Measurements from ENCODE around the gene MSRB1.
"Not testable (repeated sequence)": the region's sequence is repeated elsewhere in the genome, so short reads cannot be mapped to it uniquely, and the experiment has no call there.

DNA sequence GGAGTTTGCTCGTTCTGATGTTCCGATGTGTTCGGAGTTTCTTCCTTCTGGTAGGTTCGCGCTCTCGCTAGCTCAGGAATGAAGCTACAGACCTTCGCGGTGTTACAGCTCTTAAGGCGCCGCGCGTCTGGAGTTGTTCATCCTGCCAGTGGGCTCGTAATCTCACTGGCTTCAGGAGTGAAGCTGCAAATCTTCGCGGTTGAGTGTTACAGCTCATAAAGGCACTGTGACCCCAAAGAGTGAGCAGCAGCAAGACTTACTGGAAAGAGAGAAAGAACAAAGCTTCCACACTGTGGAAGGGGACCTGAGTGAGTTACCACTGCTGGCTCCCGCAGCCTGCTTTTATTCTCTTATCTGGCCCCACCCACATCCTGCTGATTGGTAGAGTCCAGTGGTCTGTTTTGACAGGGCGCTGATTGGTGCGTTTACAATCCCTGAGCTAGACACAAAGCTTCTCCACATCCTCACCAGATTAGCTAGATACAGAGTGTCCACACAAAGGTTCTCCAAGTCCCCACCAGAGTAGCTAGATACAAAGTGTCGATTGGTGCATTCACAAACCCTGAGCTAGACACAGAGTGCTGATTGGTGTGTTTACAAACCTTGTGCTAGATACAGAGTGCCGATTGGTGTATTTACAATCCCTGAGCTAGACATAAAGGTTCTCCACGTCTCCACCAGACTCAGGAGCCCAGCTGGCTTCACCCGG, 14.6 kb upstream of the MSRB1 start:
- TF ChIP-seq, protein P1, sequence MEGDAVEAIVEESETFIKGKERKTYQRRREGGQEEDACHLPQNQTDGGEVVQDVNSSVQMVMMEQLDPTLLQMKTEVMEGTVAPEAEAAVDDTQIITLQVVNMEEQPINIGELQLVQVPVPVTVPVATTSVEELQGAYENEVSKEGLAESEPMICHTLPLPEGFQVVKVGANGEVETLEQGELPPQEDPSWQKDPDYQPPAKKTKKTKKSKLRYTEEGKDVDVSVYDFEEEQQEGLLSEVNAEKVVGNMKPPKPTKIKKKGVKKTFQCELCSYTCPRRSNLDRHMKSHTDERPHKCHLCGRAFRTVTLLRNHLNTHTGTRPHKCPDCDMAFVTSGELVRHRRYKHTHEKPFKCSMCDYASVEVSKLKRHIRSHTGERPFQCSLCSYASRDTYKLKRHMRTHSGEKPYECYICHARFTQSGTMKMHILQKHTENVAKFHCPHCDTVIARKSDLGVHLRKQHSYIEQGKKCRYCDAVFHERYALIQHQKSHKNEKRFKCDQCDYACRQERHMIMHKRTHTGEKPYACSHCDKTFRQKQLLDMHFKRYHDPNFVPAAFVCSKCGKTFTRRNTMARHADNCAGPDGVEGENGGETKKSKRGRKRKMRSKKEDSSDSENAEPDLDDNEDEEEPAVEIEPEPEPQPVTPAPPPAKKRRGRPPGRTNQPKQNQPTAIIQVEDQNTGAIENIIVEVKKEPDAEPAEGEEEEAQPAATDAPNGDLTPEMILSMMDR (IDR thresholded peaks at IDR 0.05): not testable (repeated sequence)
- TF ChIP-seq POLR2AphosphoS5, POLR2A (IDR thresholded peaks at IDR 0.05): not testable (repeated sequence)
